Adipocyte (in vitro differentiated cells): ENCODE measurements around the gene GDF11.

Source experiments
- DNase-seq: peaks from one replicate; pipeline ENCODE4 v3.0.0-alpha.2; 2015; ENCODE audit warnings: low read depth
- H3K27me3 ChIP-seq: replicated peaks from 2 replicates; pipeline ENCODE4 v1.7.0; 2013; ENCODE audit warnings: mild to moderate bottlenecking, low read length, moderate library complexity; ENCODE audit not compliant: control insufficient read depth, insufficient read depth
- H3K36me3 ChIP-seq: 2 replicates; pipeline ENCODE4 v1.7.0; 2013; ENCODE audit warnings: low read length, mild to moderate bottlenecking, moderate library complexity; ENCODE audit not compliant: control insufficient read depth, insufficient read depth, severe bottlenecking
- H3K4me1 ChIP-seq: 2 replicates; pipeline ENCODE4 v1.7.0; 2013; ENCODE audit warnings: mild to moderate bottlenecking, low read length, moderate library complexity; ENCODE audit not compliant: control insufficient read depth, insufficient read depth
- H3K4me3 ChIP-seq: 2 replicates; pipeline ENCODE4 v1.7.0; 2013; ENCODE audit warnings: mild to moderate bottlenecking, low read length, moderate library complexity
- H3K9ac ChIP-seq: 2 replicates; pipeline ENCODE4 v1.7.0; 2013; ENCODE audit warnings: mild to moderate bottlenecking, low read length, moderate library complexity
- H3K9me3 ChIP-seq: 2 replicates; pipeline ENCODE4 v1.7.0; 2013; ENCODE audit warnings: mild to moderate bottlenecking, low read length, moderate library complexity; ENCODE audit not compliant: control insufficient read depth

Gene GDF11

DNA sequence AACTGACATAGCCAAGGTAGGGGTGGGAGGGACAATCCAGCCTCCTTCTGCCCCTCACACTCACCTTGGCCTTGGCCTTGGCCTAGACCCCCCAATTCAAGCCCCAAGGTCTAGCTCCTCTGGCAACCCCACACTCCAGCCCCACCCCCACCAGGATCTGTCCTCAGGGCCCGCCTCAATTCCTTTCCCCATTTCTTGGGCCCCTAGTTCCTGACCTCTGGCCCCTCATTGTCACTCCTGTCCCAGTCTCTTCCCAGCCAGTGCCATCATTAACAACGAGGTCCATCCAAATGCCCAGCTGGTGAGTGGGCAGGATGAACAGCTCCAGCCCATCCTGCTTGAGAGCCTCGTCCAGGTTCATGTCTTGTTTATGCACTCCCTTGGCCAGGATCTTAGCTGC lies 6.8 kb upstream of the GDF11 start:
- Histone ChIP-seq H3K36me3 (no peaks in the 10 kb centered on the region), H3K9ac (peak overlapping the region; percentile 11), H3K4me3 (no peak overlapping the region), H3K4me1 (peaks cover 21% of the 10 kb centered on the region), H3K27me3 (no peaks in the 10 kb centered on the region), H3K9me3 (no peaks in the 10 kb centered on the region)
- DNase-seq = no peak

DNA sequence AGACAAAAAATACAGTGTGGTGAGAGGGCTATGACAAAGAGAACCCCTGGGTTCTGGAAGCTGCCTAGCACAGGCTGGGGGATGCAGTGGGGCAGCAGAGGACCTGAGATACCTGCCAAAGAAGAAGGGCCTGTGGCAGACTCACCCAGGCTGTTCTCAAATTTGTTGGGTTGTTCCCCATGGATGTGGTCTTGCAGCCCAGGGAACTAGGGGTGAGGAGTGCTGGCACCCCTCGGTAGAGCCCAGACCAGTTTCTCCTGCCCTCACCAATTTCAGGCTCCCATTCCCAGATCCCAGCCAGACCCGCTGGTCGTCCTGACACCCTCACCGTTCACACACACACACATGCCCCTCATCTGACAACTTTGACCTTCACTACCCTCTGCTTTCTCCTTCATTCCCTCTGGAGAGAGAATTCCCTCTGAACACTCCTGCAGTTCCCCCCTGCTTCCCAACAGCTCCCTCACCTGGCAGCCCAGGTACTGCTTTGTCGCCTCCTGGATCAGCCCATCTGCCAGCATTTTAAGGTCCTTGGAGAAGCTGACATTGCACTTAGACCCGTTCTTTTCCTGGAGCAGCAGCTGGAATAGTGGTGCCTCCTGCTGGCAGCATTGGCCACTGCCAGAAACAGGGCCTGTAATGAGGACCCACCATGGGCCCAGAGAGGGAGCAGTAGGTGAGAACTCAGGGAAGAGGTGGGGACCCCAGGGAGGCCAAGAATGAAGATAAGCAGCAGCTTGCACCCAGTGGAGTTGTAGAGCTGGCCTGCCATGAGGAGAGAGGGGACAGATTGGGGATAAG lies 5.9 kb upstream of the GDF11 start:
- H3K36me3 ChIP-seq = no peaks in the 10 kb centered on the region
- no peaks in the 10 kb centered on the region for H3K9me3 ChIP-seq
- DNase-seq = peak; percentile 70
- no peak overlapping the region for H3K4me3 ChIP-seq
- peak overlapping the region; percentile 89 for H3K9ac ChIP-seq
- H3K4me1 ChIP-seq = peaks cover 21% of the 10 kb centered on the region
- no peaks in the 10 kb centered on the region for H3K27me3 ChIP-seq

DNA sequence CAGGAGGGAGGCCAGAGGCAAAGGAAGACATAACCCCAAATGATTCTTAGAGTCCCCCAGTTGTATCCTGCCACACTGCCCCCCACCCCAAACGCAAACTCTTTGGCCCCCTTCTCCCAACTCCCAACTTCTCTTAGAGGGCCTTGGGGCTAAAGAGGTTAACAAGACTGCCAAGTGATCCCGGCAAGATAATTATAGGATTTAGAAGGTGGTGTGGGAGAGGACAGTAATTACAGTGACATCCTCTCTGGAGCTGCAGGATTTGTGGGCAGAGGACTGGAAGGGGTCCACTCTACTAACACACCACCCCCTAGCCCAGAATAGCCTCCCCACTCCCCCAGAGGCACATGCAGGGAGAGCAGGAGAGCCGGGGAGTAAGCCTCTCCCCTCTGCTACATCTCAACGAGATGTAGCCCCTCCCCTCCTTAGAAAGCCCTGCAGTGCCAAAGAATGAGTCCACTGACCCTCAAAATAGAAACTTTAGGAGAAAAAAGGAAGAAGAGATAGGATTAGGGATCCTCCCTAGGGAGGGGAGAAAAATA lies 5.3 kb upstream of the GDF11 start:
- Histone ChIP-seq H3K4me3 (peak overlapping the region; percentile 91), H3K9ac (peak overlapping the region; percentile 89), H3K9me3 (no peaks in the 10 kb centered on the region), H3K27me3 (no peaks in the 10 kb centered on the region), H3K4me1 (peaks cover 21% of the 10 kb centered on the region), H3K36me3 (no peaks in the 10 kb centered on the region)
- DNase-seq = no peak

DNA sequence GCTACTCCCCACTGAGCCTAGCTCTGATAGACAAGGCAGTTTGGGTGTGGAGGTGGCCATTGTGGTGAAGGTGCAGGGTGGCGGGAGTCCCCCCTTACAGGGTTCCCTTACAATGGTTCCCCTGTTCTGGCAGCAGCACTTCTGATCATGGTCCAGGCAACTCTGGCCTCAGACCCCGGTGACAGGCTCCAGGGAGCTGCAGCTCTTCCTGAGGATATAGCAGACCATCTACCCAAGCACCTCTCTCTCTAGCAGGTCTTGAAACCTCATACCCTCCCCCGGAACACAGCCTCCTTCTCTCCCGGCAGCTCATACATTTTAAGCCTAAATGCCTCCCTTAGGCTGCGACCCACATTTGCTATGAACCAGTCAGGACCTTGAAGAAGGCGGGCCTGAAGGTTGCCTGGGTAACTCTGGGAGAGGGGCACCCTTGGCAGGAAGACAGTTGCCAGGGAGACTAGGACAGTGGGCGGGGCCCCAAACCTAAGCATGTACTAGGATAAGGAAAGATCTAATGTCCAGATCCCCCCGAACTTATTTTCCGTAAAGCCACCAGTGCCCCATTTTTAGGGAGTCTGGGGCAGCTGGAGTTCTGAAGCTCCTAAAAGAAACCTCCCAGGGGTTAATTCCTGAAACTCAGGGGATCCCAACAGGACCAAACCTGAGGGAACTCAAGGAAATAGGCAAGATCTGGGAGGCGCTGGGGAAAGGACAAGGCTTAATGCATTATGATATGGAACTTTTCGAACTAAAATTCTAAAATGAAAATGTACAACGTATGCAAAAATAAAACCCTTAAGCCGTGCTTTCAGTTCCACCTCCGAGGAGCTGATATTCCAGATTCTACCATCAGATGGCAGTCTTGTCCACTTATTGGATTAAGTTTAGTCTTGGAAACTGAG lies 4.5 kb upstream of the GDF11 start:
- Histone ChIP-seq H3K27me3 (no peaks in the 10 kb centered on the region), H3K9me3 (no peaks in the 10 kb centered on the region), H3K9ac (peak overlapping the region; percentile 89), H3K4me1 (peaks cover 21% of the 10 kb centered on the region), H3K4me3 (peak overlapping the region; percentile 91), H3K36me3 (no peaks in the 10 kb centered on the region)
- DNase-seq = peak; percentile 96

DNA sequence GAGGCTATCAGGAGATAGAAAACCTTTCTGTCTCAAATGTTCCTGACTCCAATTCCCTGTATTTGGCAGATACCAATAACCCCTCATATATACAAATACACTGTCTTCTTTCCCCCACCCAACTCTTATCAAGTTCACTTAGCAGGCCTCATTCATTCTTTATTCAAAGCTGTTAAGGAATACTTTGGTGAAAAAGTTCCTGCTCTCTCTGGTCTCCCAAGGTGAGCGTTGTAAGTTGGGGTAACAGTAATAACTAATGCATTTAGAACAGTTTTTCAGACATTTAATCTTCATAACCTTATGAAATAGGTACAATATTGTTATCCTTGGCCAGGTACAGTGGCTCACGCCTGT lies 3.9 kb upstream of the GDF11 start:
- Histone ChIP-seq H3K9ac (no peak overlapping the region), H3K4me3 (peak overlapping the region; percentile 91)

DNA sequence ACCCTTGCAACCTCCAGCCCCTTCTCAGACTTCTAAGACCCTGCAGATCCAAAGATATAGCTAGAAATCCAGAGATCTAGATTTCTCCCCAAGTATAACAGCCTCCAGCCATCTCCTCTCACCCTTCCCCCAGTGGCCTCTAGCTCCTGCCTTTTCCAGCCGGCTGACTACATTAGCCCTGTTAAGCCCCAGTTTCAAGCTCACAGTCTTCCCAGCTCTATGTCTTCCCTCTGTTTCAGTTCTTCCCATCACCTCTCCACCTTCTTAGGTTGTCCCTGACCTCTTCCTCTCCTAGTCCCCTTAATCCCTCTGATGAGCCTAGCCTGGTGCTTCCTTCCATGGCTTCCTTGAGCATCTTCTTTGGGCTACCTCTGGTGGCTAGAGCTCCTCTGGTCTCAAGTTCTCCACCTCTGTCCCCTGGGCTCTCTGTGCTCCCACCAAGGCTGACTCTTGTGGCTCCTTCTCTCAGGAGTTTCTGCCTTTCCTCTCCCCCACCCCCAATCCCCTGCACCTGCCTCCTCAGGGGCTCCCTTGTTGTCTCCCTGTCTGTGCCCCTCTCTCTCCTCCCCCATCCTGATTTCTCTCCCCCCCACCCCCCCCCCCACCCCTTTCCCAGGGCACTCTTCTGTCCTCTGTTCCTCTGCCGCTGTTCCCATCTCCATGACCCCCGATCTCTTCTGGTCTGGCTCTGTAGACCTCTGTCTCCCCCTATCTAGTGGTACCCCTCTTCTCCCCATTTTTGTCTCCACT lies 816 bp upstream of the GDF11 start:
- peak overlapping the region; percentile 70 for H3K9ac ChIP-seq
- no peak for DNase-seq
- H3K4me1 ChIP-seq = peaks cover 48% of the 10 kb centered on the region
- no peaks in the 10 kb centered on the region for H3K9me3 ChIP-seq
- H3K4me3 ChIP-seq = peak overlapping the region; percentile 72
- H3K27me3 ChIP-seq = no peaks in the 10 kb centered on the region
- no peaks in the 10 kb centered on the region for H3K36me3 ChIP-seq

More for the DNA sequence above, 3.9 kb upstream of the GDF11 start:
- no peaks in the 10 kb centered on the region for H3K27me3 ChIP-seq
- H3K36me3 ChIP-seq = no peaks in the 10 kb centered on the region
- no peaks in the 10 kb centered on the region for H3K9me3 ChIP-seq
- DNase-seq = no peak
- H3K4me1 ChIP-seq = peaks cover 23% of the 10 kb centered on the region

DNA sequence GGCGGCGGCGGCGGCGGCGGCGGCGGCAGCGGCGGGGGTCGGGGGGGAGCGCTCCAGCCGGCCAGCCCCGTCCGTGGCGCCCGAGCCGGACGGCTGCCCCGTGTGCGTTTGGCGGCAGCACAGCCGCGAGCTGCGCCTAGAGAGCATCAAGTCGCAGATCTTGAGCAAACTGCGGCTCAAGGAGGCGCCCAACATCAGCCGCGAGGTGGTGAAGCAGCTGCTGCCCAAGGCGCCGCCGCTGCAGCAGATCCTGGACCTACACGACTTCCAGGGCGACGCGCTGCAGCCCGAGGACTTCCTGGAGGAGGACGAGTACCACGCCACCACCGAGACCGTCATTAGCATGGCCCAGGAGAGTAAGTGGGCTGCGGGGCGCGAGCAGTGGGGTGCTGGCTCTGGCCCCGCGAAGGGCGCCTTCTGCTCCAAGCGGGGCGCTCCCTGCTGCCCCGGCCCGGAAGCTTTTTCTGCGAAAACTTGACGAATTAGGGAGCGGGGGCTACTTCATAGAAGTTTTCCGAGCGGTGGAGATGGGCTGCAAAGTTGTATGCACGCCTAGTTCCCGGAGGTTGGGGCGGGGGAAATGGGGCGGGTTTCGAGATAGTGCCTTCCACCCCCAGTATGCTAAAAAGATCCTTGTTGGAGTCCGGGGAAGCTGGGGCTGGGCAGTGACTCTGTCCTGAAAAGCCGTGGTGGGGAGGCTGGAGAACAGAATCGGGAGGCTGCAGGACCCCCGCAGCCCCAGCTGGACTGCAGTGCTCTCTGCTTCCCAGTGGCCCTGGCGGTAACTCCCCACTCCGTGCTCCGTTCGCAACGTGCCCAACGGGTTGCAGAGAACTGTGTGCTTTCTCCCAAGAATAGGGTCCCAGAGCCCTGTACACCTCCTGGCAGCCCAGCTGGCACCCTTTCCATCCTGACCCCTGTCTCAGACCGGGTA lies 751 bp downstream of the GDF11 start:
- DNase-seq = peak; percentile 81

DNA sequence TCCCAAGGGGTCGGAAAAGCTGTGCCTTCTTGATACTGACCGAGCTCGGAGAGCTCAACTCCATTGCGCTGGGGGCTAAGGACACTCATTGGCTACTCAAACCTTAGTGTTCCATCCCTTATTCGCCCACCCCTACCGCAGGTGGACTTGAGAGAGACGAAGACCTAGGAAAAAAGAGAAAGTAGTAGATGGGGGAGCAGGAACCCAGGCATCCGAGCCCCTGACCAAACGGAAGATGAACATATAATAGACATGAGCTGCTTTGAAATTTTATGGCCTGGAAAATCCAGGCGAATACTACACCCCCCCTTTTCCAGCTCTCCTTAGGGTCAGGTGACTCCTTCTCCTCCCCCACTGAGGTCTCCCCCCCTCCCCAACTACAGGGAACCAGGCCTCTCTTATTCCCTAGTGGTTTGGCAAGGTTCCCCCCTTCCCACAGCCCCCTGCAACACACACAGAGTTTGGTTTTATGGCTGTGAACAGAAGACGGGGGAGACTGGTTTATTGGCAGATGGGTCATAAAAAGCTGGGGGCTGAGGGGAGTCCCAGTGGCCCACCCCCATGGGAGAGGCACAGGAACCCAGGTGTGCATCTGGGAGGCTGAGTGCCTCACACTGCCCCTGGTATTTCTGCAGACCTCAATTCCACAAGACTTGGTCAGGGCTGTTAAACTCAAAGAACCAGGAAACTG lies 1.6 kb downstream of the GDF11 start:
- no peak for DNase-seq

More for the DNA sequence above, 751 bp downstream of the GDF11 start:
- H3K9me3 ChIP-seq = no peaks in the 10 kb centered on the region
- peak overlapping the region; percentile 86 for H3K9ac ChIP-seq
- H3K4me1 ChIP-seq = peaks cover 34% of the 10 kb centered on the region
- H3K27me3 ChIP-seq = no peaks in the 10 kb centered on the region
- peaks cover 2% of the 10 kb centered on the region for H3K36me3 ChIP-seq
- peak overlapping the region; percentile 84 for H3K4me3 ChIP-seq

DNA sequence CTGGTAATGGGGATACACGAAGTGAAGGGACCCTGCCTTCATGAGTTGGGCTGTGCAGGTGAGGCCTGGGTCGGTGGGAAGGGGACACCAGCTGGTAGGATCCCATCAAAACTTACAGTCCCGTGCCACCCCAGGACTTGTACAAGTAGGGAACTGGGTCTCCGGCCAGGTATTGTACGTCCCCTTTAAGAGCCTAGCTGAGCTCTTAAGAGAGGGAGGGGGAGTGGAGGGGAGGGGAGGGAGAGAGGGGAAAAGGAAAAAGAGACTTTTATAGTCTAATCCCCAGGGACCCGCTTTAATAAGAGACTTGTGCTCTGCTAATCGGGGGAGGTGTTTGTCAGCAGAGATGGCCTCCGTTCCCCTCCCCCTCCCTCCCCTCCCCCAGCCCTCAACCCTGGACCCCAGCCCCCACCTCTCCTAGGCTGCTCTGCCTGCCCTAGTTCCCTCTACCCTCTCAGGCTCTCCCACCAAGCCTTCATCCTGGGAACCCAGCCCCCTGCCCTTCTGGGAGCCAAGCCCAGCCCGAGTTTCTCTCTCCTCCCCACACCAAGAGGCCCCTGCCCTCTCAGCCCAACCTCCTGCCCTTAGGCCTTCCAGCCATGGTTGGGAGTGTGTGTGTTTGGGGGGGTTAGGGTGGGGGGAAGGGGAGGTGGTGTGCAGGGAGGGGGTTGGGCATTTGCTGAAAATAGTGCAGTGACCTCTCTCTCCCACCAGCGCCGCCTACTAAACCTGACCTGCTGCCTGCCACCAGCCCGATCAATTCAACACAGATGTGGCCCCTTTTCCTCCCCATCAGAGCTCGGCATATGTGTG lies 2.6 kb downstream of the GDF11 start:
- H3K9me3 ChIP-seq = no peaks in the 10 kb centered on the region
- H3K4me3 ChIP-seq = peak overlapping the region; percentile 84
- no peaks in the 10 kb centered on the region for H3K27me3 ChIP-seq
- DNase-seq = peak; percentile 26
- no peak overlapping the region for H3K9ac ChIP-seq
- peaks cover 34% of the 10 kb centered on the region for H3K4me1 ChIP-seq
- peaks cover 10% of the 10 kb centered on the region for H3K36me3 ChIP-seq

More for the DNA sequence above, 1.6 kb downstream of the GDF11 start:
- peaks cover 8% of the 10 kb centered on the region for H3K36me3 ChIP-seq
- H3K9ac ChIP-seq = peak overlapping the region; percentile 86
- peak overlapping the region; percentile 84 for H3K4me3 ChIP-seq
- no peaks in the 10 kb centered on the region for H3K27me3 ChIP-seq
- peaks cover 34% of the 10 kb centered on the region for H3K4me1 ChIP-seq
- H3K9me3 ChIP-seq = no peaks in the 10 kb centered on the region
